Panc1 (cell line): ENCODE measurements around the gene KIRREL3.
A peak's percentile ranks its signal among the peaks of the same experiment; 100 is the strongest.

Experiments
- CTCF ChIP-seq: fragments of 450-650 bp; IDR thresholded peaks from 2 replicates; pipeline ENCODE4 v1.5.1; 2017; ENCODE audit warnings: mild to moderate bottlenecking
- POLR2AphosphoS5 ChIP-seq: IDR thresholded peaks from 2 replicates; pipeline ENCODE4 v1.6.1; 2012; ENCODE audit warnings: mild to moderate bottlenecking, low read depth, low read length, moderate library complexity
- SIN3A ChIP-seq: IDR thresholded peaks from 2 replicates; pipeline ENCODE4 v1.6.1; 2012; ENCODE audit warnings: low read depth, mild to moderate bottlenecking, low read length, moderate library complexity, borderline replicate concordance; ENCODE audit not compliant: insufficient read depth
- TCF7L2 ChIP-seq: IDR thresholded peaks from 2 replicates; pipeline ENCODE4 v1.6.1; 2011; ENCODE audit warnings: mild to moderate bottlenecking, low read depth, low read length, inconsistent platforms

GRCh38 chr11:126969865-126970479 lies 30.6 kb downstream of the KIRREL3 start:
- TF ChIP-seq CTCF: peak; percentile 63
- TF ChIP-seq TCF7L2: no peak
- TF ChIP-seq POLR2AphosphoS5: no peak
- TF ChIP-seq SIN3A: no peak
